ENCODE results near the gene SORCS3.

DNA sequence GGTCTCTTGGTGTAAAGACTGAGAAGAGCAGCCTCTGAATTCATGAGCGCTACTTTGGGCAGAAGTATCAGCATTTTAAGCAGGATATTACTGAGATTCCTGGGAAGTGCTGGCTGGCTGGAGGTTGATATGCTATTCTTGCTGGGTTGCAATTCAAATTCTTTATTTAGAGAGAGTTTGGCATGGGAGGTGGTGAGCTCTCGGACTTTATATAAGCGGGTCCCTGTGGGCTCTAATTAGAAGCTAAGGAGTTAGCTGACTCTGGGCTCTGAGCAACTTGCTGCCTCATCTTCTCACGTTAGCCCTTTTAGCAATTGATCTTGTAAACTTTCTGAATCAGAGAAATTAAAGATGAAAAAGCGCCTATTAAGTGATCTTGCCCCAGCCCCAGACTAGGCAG, 430.9 kb downstream of the SORCS3 start:
- TF ChIP-seq, protein P1, sequence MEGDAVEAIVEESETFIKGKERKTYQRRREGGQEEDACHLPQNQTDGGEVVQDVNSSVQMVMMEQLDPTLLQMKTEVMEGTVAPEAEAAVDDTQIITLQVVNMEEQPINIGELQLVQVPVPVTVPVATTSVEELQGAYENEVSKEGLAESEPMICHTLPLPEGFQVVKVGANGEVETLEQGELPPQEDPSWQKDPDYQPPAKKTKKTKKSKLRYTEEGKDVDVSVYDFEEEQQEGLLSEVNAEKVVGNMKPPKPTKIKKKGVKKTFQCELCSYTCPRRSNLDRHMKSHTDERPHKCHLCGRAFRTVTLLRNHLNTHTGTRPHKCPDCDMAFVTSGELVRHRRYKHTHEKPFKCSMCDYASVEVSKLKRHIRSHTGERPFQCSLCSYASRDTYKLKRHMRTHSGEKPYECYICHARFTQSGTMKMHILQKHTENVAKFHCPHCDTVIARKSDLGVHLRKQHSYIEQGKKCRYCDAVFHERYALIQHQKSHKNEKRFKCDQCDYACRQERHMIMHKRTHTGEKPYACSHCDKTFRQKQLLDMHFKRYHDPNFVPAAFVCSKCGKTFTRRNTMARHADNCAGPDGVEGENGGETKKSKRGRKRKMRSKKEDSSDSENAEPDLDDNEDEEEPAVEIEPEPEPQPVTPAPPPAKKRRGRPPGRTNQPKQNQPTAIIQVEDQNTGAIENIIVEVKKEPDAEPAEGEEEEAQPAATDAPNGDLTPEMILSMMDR (IDR thresholded peaks at IDR 0.05; ENCODE audit: insufficient read depth, low read length, poor library complexity, severe bottlenecking): no peak
- TF ChIP-seq EZH2phosphoT487 (conservative IDR thresholded peaks at IDR 0.05; ENCODE audit: low read length): no peak
